Measurements from ENCODE around the gene DIO3.

Gene DIO3

DNA sequence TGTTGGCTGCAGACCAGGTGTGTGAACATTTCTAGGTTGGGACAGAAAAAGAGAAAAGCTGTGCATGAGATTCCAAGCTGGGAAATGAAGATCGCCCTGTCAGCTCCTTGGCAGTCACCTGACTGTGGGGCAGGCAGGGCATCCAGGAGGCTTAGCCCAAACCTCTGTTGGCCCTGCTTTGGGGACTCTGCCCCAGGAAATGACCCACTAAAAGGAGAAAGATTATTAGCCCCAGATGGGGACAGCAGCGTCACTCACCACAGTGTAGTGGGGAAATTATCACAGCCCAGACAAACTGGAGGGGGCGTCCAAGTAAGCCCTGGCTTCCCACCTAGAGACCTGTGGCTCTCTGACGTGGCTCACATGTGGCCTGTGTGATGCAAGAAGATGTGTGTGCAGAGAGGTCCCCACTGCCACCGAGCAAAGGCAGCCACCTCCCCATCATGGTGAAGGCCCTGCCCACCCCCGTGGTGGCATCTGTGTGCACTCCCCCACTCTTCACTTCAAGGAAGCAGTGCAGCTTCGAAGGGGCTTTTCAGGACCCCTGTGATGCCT lies 39.1 kb downstream of the DIO3 start:
- no peak for DNase-seq

DNA sequence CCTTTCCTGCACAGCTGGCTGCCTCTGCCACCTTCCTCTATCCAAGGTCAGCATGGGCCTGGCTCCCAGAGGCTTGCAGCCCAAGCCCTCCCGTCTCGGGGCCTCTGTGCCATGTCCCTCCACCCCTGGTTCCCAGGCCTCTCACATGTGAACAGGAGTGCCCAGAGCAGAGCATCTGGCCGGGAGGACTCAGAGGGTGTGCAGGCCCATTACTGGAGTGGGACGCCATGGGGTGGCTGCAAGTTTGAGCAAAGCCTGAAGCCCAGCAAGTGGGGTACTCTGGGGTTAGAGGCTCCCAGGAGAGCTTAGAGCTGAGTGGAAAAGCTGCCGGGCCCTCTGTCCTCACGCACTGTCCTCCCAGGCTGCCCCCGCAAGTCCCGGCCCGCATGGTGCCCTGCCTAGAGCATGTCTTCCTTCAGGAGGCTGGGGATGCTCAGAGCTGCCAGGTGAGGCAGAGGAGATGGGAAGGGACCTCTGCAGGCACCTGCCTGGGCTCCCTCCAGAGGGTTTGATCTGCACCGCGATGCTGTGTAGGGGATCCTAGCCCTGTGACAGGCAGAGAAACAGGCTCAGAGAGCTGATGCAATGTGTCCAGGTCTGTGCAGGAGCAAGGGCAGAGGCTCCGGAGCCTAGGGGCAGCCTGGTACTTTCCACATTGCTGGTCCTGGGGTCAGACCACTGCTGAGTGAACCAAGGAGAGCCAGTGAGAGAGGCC lies 39.8 kb downstream of the DIO3 start:
- DNase-seq: no peak

DNA sequence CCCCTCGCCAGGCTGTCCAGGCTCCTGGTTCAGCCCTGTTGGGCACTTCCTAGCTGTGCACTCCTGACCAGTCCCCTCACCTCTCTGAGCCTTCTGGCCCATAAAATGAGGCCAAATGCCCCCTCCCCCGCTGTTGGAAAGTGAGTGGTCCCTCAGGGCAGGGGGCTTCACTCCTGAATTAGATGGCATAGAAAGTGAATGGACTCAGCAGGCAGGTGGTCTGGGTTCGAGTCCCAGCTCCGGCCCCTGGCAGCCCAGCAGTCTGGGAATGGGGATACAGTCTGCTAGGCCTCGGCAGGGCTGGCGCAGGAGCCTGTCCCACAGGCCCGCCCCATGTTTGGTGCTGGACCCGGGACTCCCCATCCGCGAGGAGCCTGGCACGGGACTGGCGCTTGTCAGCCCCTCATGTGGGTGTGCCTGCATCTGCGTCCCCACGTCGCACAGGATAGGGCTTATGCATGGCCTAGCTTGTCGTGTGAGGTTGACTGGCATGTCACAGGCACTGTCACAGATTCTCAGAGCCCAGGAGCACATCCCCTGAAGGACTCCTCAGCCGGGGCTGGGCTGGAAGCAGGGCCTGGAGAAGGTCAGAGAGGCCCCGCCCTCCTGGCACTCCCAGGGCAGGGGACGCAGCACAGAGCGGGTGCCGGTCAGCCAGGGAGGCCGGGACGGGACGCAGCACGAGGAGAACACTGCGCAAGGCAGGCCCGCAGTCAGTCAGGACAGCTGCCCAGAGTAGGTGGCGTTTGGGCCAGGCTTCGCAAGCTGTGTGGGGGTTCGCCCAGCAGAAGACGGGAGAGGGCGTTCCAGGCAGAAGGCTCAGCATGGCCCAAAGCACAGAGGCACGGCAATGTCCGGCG lies 40.5 kb downstream of the DIO3 start:
- DNase-seq: no peak

- DNase-seq: no peak
Observed at GRCh38 chr14:101602466-101602840, 41.2 kb downstream of the DIO3 start.

DNA sequence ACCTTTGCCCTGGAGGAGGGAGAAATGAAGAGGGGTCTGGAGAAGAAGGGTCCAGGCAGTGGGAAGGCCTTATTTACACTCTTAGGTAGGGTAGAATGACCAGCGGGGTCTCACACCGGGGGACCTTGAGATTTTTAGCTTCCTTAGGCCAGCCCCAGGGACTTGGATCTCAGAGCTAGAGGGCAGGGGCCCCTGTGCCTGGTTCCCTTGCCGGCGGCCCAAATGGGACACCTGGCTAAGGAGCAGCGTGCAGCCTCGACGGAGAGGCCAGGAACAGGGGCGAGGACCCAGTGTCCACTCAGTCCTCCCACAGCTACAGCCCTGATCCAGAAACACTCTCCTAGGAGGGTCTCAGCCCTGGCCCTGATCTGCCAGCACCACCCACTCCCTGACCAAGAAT lies 41.8 kb downstream of the DIO3 start:
- DNase-seq: no peak

- DNase-seq: no peak
Observed at GRCh38 chr14:101604228-101604934, 43.1 kb downstream of the DIO3 start.

- DNase-seq: no peak
Observed at GRCh38 chr14:101604935-101605780, 43.9 kb downstream of the DIO3 start.

DNA sequence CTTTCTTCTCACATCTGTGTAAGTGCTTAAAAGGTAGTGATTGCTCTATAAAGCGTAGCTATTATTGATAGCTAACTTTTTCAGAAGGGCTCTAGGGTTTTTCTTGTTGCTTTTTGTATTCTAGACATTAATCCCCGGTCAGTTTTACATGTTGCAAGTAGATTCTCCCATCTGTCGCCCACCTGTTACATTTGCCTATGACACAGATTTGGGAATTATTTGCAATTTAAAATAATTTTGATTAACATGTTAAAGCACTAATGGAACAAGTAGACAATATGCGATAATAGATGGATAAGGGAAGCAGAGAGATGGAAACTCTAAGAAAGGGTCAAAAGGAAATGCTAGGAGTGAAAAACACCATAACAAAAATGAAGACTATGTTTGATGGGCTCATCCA lies 44.5 kb downstream of the DIO3 start:
- DNase-seq: no peak

Measured in 8988T (cell line).